ENCODE data around the gene EP400.
A peak's percentile ranks its signal among the peaks of the same experiment; 100 is the strongest.

Gene EP400

GRCh38 chr12:131988054-131988796 lies 38.5 kb downstream of the EP400 start:
- no peak for DNase-seq (ENCODE audit: low read depth)

- no peak for DNase-seq (ENCODE audit: low read depth)
Observed at GRCh38 chr12:131989021-131989420, 39.3 kb downstream of the EP400 start.

DNA sequence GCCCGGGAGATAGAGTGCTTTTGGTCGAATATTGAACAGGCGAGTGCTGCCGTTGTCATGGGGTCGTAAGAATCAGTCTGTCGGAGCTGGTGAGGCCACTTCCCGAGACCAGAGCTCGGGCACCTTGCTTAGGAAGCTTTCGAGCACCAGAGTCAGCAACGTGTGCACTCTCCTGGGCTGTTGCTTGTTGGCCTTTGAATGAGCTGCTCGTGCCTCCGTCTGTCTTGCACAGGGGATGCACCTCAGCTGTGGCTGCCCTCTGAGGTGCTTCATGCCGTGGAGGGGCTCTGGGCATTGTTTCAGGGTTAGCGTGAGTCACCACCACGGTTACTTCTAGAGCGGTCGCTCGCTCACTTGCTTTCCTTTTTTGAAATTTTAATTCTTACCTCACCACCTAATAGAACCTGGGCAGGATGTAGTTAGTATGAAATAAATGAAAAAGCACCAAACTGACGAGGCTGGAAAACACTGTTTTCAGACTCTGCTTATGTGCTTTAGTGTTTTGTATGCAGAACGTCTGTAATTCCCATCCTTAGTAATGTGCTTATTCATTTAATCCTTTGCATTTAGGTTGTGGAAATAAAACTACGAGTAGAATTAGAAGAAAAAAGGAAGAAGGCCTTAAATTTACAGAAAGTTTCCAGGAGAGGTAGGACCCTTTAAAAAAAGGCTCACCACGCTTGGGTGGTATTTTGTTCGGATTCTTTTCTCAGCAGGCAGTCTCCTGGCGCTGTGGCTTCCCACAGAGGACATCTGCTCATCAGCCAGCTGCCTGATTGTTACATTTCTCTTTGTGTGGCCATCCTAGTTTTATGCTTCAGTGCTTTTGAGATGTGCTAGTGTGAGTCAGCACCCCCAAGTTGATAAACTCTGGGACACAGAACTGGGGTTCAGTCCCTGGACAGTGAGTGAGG lies 40.6 kb downstream of the EP400 start:
- peak; percentile 36 for DNase-seq (ENCODE audit: low read depth)

DNA sequence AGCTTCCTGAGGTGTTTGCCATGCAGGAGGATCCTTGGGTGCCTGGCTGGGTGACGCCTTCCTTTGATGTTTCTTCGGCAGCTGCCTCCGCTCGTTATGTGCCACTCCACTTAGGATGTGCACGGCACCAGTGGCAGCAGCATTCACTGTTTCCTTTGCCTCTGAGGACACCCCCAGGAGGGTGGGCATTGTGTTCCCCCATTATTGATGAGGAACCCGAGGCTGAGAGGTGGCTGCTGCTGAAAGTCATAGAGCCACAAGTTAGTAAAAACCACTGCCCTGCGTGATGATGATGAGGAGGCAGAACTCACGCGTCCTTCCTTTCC lies 41.2 kb downstream of the EP400 start:
- DNase-seq (ENCODE audit: low read depth) = no peak

- DNase-seq (ENCODE audit: low read depth) = no peak
Observed at GRCh38 chr12:131991816-131992430, 42.2 kb downstream of the EP400 start.

GRCh38 chr12:131994589-131994988 lies 44.8 kb downstream of the EP400 start:
- DNase-seq (ENCODE audit: low read depth) = no peak

- no peak for DNase-seq (ENCODE audit: low read depth)
Observed at GRCh38 chr12:132000286-132000872, 50.6 kb downstream of the EP400 start.

DNA sequence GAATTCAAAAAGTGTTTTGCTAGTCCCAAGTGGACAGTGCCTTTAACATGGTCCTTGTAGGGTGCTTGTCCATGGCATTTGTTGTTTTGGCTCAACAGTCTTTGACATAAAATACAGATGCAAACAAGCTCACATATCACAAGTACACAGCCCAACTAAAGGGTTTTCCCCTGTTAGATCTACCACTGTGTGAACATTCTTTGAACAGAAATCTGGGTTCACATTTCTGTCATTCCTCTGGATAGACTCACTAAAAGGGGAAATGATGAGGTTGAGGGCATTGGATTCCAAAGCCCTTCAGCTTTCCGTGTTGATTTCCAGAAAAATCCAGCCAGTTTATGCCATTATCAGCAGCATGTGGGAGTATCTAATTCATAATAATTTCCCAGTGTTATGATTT lies 54.1 kb downstream of the EP400 start:
- DNase-seq (ENCODE audit: low read depth) = peak; percentile 68

- DNase-seq (ENCODE audit: low read depth) = no peak
Observed at GRCh38 chr12:132004946-132005345, 55.2 kb downstream of the EP400 start.

- no peak for DNase-seq (ENCODE audit: low read depth)
Observed at GRCh38 chr12:132006056-132006680, 56.4 kb downstream of the EP400 start.

DNA sequence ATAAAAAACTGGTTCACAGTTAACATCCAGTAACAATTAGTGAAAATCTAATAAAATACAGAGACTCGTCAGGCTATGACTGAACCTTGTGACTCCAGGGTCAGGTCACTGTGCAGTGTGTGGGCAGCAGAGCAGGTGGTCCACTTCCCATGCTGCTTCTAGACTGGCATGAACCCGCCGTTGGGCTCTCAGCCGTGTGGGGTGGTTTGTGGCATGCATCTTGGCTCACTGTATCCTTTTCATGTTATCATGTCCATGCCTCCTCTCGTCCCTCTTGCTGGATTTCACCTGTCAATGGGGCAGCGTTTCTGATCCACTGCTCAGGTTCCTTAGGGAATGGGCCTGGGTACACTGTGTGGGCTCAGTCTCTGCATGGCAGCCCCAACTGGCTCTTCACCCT lies 57.3 kb downstream of the EP400 start:
- no peak for DNase-seq (ENCODE audit: low read depth)

GRCh38 chr12:132009336-132009859 lies 59.7 kb downstream of the EP400 start:
- DNase-seq (ENCODE audit: low read depth) = no peak

DNA sequence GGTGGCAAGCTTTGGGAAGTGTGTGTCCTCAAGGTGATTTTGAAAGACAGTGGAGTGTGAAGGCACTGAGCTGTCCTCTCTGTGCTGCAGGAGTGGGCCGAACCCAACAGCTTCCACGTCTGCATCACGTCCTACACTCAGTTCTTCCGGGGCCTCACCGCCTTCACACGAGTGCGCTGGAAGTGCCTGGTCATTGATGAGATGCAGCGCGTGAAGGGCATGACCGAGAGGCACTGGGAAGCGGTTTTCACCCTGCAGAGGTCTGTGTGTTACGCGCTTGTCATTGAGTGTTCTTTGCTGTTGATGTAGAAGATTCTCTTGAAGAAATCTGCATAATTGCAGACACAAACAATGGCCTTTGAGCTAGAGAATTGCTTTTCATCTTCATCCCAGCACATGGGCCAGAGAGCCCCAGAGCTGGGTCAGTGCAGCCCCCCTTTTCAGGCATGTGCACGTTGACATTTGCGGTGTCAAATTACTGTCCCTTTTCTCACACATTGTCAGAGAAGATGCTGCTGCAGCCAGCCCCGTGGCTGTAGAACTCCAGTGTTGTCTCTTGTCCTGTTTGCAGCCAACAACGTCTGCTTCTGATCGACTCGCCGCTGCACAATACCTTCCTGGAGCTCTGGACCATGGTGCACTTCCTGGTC lies 63.3 kb downstream of the EP400 start:
- DNase-seq (ENCODE audit: low read depth) = no peak

GRCh38 chr12:132014092-132014914 lies 64.6 kb downstream of the EP400 start:
- no peak for DNase-seq (ENCODE audit: low read depth)

DNA sequence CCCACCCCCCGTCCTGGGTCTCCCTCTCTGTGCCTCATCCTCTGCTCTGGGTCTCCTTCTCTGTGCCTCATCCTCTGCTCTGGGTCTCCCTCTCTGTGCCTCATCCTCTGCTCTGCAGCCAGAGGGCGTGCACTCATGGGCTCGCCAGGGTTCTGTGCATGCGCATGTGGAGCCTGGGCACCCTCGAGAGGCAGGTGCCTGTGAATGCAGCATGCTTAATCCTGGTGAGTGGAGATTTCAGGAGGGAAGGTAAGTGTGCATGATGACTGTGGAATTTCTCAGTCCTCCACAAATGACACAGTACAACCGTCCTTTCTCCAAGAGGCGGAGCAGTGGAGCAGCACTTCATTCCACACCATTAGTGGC lies 65.2 kb downstream of the EP400 start:
- no peak for DNase-seq (ENCODE audit: low read depth)

DNA sequence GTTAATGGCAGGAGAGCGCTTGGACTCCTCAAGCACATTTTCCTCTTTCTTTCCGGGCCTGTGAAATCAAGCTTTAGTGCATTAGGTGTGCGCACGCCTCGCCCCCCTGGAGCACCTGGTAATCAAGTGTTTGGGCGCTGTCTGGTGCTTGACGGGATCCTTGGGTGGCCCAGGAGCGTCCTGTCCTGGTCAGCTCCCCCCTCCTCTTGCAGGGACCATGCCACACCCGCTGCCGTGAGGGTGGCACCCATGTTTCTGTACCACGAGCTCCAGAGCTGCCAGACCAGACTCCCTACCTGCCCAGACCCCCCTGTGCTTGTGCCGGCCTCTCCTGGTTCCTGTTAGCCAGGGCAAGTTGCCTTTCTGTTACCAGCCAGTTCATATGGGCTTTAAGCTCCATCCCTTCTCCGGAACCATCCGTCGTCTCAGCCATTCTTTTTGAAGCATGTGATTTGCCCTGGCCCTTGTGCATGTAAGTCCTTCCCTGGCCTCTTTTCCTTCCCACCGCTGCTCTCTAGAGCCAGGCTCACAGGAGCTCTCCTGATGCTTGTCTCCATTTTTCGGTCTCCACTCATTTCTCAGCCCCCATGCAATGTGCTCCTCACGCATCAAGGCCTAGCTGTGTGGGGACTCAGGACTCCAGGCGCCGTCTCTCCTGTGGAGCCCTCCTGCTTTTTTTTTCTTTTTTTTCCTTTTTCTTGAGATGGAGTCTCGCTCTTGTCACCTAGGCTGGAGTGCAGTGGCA lies 66.1 kb downstream of the EP400 start:
- DNase-seq (ENCODE audit: low read depth) = no peak

DNA sequence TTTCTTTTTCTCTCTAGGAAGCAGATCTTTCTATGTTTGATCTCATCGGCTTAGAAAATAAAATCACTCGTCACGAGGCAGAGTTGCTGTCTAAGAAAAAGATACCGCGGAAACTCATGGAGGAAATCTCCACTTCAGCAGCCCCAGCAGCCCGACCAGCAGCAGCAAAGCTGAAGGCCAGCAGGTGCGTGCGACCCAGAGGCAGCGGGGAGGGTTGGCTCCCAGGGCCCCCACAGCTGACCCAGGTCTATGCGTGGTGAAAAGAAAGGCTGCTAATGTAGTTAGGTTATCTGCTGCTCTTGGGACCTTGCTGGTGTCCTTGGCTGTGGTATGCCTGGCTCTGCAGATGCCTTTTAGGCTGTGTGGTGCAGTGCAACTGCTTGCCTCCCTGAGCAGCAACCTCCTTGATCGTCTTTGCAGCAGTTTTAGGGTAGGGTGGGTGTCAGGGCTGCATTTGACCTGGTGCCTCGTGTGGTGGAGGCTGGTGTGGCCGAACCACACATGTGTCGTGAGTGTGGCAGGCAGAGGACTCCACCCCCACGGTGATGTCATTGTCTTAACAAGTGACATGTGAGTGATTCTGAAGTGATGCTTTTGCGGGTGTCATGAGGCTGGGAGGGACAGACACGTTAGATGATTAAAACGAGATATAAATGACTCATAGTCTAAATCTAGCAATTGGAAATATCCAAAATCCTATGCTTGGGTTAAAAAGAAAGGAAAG lies 68.6 kb downstream of the EP400 start:
- no peak for DNase-seq (ENCODE audit: low read depth)

DNA sequence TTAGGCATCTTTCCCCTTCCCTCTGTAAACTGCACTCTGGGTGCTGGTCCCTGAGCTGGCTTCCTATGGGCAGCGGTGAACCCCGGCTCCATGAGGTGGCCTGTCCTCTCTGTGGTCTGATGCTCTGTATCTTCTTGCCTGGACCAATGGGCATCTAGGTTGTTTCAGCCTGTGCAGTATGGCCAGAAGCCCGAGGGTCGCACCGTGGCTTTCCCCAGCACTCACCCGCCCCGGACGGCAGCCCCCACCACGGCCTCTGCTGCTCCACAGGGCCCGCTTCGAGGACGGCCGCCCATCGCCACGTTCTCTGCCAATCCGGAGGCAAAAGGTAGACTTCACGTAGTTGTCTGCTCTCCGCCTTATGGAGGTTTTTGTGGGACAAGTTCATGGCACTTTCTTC lies 70.1 kb downstream of the EP400 start:
- DNase-seq (ENCODE audit: low read depth) = no peak

GRCh38 chr12:132020292-132020691 lies 70.5 kb downstream of the EP400 start:
- no peak for DNase-seq (ENCODE audit: low read depth)
